Kidney epithelial cell (primary cell): ENCODE results near the gene TRAPPC1. TPM values are rescaled to one million over a fixed set of nuclear protein-coding genes. Genes with fewer than 3 reads are reported as not detected.

Experiments used
- DNase-seq: peaks from one replicate; pipeline ENCODE4 v3.0.0-alpha.2; 2010; ENCODE audit warnings: low read depth
- H3K27me3 ChIP-seq: 2 replicates; pipeline ENCODE4 v1.6.0; 2011; ENCODE audit warnings: low read length; ENCODE audit not compliant: control insufficient read depth, insufficient read depth
- H3K36me3 ChIP-seq: 2 replicates; pipeline ENCODE4 v1.5.1; 2011; ENCODE audit warnings: low read length; ENCODE audit not compliant: control insufficient read depth, insufficient read depth
- H3K4me3 ChIP-seq: 2 replicates; pipeline ENCODE4 v1.5.1; 2011; ENCODE audit warnings: low read depth, mild to moderate bottlenecking, control low read depth, low read length
- total RNA-seq: library from RNA; depleted of rRNA; stranded (reverse); fragments of >200 nt; gene quantifications from 2 replicates; pipeline ENCODE4 v1.2.3, GENCODE V29; 2015
- TF ChIP-seq, protein P1 (sequence below): IDR thresholded peaks from 2 replicates; pipeline ENCODE4 v1.5.1; 2011; ENCODE audit warnings: mild to moderate bottlenecking, moderate library complexity, low read length, control low read depth, inconsistent platforms; ENCODE audit not compliant: insufficient read depth, poor library complexity, severe bottlenecking

TRAPPC1 gene, protein sequence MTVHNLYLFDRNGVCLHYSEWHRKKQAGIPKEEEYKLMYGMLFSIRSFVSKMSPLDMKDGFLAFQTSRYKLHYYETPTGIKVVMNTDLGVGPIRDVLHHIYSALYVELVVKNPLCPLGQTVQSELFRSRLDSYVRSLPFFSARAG
- total RNA-seq: 45.5 and 51.6 TPM in 2 replicates

DNA sequence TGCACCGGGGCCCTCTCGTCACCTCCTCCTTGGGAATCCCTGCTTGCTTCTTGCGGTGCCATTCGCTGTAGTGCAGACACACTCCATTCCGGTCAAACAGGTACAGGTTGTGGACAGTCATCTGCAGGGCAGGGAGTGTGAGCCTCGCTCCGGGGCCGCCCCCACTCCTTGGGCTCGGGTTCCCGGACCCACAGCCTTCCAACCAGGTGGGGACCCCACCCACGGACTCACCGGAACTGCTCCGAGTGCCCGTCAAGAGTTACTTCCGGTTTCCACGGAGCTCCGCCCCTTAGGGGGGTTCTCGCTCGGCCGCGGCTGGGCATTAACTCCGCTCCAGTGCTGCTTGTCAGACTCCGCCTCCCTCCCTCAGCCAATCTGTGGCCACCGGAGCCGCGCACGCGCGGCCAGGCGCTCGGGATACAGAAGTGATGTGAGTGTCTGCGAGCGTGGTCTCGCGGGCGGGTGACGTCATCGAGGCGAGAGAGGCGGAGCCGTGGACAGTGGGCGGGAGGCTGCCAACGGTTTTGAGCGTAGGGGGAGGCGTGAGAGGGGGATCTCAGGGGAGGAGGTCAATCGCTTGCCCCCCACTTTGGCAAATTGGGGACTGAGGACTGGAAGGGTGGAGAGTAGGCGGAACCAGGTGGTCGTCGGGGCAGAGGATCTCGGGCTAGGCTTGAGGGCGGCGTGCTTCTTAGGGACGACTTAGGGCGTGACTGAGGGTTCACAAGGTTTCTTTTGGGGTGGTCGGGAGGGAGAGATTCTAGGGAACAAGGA is at the start of gene TRAPPC1, which contains the start of gene CNTROB:
TRAPPC1 (minus strand) TSS at position 238 of the 774 bp plus-strand sequence; CDS start at position 121, 117 bp downstream.
CNTROB (plus strand) TSS at position 498 of the 774 bp plus-strand sequence. CDS start 874 bp downstream, outside the sequence.
- peak; percentile 98 for DNase-seq
- no peaks in the 10 kb centered on the region for H3K27me3 ChIP-seq

DNA sequence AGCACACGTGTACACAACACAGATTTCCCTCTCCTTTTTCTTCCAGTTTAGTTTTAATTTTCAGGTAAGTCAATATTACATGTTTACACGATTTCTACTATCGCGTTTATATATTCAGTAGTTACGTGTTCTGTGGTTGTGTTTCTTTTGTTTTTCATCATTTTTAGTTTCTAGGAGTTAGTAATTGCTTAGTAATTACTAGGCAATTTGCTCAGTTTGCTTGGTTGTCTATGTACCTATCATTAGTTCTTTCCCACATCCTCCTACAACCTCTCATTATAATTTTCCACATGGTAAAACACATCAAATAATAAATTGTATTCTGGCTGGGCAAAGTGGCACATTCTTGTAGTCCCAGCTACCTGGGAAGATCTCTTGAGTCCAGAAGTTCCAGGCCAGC is 46.1 kb upstream of the TRAPPC1 start:
- no peak overlapping the region for H3K4me3 ChIP-seq
- no peaks in the 10 kb centered on the region for H3K36me3 ChIP-seq
- TF ChIP-seq, protein P1, sequence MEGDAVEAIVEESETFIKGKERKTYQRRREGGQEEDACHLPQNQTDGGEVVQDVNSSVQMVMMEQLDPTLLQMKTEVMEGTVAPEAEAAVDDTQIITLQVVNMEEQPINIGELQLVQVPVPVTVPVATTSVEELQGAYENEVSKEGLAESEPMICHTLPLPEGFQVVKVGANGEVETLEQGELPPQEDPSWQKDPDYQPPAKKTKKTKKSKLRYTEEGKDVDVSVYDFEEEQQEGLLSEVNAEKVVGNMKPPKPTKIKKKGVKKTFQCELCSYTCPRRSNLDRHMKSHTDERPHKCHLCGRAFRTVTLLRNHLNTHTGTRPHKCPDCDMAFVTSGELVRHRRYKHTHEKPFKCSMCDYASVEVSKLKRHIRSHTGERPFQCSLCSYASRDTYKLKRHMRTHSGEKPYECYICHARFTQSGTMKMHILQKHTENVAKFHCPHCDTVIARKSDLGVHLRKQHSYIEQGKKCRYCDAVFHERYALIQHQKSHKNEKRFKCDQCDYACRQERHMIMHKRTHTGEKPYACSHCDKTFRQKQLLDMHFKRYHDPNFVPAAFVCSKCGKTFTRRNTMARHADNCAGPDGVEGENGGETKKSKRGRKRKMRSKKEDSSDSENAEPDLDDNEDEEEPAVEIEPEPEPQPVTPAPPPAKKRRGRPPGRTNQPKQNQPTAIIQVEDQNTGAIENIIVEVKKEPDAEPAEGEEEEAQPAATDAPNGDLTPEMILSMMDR: no peak
- H3K27me3 ChIP-seq: no peaks in the 10 kb centered on the region
- DNase-seq: no peak

More for the DNA sequence above, at the start of gene TRAPPC1, which contains the start of gene CNTROB:
- Histone ChIP-seq H3K4me3 (peak within 1 kb of the TSS; percentile 62), H3K36me3 (no peaks in the 10 kb centered on the region)
- TF ChIP-seq, protein P1: no peak

DNA sequence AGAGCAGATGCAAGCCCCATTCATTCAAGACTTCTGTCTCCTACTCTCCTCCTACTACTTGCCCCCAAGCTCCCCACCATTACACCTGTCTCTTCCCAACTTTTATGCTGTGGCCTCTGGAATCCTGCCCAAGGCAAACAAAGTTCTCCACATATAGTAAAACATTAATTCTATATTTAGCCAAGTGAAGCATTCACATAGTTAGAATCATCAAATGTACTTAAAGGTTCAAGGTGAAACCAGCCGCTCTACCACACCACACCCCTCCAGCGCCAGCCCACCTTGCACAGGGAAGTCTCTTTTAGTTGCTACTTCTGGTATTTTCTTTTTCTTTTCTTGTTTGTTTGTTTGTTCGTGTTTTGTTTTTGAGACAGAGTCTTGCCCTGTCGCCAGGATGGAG is 45.3 kb upstream of the TRAPPC1 start:
- TF ChIP-seq, protein P1: no peak
- H3K27me3 ChIP-seq: no peaks in the 10 kb centered on the region
- no peak overlapping the region for H3K4me3 ChIP-seq
- no peaks in the 10 kb centered on the region for H3K36me3 ChIP-seq
- no peak for DNase-seq

DNA sequence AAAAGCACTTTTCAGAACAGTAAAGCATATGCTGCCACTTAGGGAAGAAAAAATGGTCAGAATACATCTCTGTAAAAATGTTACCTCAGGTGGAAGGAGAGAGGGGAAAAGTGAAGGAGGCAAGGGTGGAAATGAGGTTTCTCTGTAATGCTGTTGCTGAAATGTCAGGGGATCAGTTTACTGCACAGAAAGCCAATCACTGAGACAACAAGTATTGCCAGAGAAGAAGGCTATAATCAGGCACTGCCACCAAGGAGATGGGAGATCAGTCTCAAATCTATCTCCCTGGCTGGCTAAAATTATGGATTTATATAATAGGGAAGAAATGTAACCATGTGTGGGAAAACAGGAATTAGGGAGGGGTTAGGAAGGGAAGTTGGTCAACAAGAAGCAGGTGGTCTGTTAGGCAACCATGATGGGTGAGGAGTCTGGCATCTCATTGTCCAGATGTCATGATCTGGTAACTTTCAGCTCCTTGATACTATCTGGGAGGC is 42.9 kb upstream of the TRAPPC1 start:
- H3K4me3 ChIP-seq: no peak overlapping the region
- no peaks in the 10 kb centered on the region for H3K27me3 ChIP-seq
- TF ChIP-seq, protein P1: no peak
- DNase-seq: no peak
- no peaks in the 10 kb centered on the region for H3K36me3 ChIP-seq

DNA sequence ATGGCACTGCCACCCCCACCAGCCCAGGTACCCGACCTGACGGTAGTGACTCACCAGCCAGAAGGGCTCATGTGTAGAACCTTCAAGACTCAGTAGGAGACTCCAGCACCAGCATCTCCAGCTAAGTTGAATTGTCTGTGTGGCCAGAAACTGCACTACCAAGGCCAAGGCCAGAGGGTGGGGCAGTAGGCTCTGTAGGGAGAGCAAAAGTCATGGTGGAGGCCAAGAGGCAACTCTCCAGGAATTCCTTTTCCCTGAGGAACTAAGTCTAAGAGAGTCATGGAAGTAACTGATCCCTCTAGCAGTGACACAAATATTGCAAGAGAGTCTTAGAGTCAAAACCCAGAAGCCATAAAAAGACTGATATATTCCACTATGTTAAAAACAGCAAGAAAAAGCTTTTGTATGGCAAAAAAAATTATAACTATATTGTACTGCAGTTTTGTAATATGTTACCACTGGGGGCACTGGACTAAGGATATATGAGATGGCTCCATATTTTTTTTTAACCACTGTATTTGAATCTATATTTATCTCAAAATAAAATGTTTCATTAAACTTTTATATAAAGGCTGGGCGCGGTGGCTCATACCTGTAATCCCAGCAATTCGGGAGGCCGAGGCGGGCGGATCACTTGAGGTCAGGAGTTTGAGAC is 40.5 kb upstream of the TRAPPC1 start:
- H3K27me3 ChIP-seq: no peaks in the 10 kb centered on the region
- no peak overlapping the region for H3K4me3 ChIP-seq
- no peaks in the 10 kb centered on the region for H3K36me3 ChIP-seq
- no peak for DNase-seq
- TF ChIP-seq, protein P1: no peak
